Astrocyte (in vitro differentiated cells and primary cell): ENCODE data around the gene PHF13. TPM values are rescaled to one million over a fixed set of nuclear protein-coding genes. Genes with fewer than 3 reads are reported as not detected.

Source experiments
- DNase-seq: peaks from one replicate; pipeline ENCODE4 v3.0.0-alpha.2; 2010; ENCODE audit warnings: low read depth
- FAIRE-seq: peaks from 2 replicates; lab custom pipeline; 2011; peaks lifted over from hg19 to GRCh38; lab: Jason Lieb, UNC
- H2AFZ ChIP-seq: 2 replicates; pipeline ENCODE4 v1.6.0; 2012; ENCODE audit warnings: low read depth, low read length, inconsistent platforms
- H3K27ac ChIP-seq: 2 replicates; pipeline ENCODE4 v1.5.1; 2011; ENCODE audit warnings: low read depth, low read length, inconsistent platforms
- H3K27me3 ChIP-seq: 2 replicates; pipeline ENCODE4 v1.6.0; 2011; ENCODE audit warnings: low read length, inconsistent platforms; ENCODE audit not compliant: insufficient read depth
- H3K36me3 ChIP-seq: 2 replicates; pipeline ENCODE4 v1.5.1; 2011; ENCODE audit warnings: low read length, inconsistent platforms; ENCODE audit not compliant: insufficient read depth
- H3K4me1 ChIP-seq: 2 replicates; pipeline ENCODE4 v1.5.1; 2011; ENCODE audit warnings: low read length, inconsistent platforms; ENCODE audit not compliant: insufficient read depth
- H3K4me2 ChIP-seq: 2 replicates; pipeline ENCODE4 v1.6.0; 2012; ENCODE audit warnings: low read length, inconsistent platforms
- H3K4me3 ChIP-seq: 2 replicates; pipeline ENCODE4 v1.5.1; 2011; ENCODE audit warnings: low read depth, mild to moderate bottlenecking, low read length, inconsistent platforms; ENCODE audit not compliant: insufficient read depth
- H3K79me2 ChIP-seq: 2 replicates; pipeline ENCODE4 v1.6.0; 2012; ENCODE audit warnings: mild to moderate bottlenecking, low read length, inconsistent platforms; ENCODE audit not compliant: insufficient read depth
- H3K9ac ChIP-seq: 2 replicates; pipeline ENCODE4 v1.6.0; 2012; ENCODE audit warnings: mild to moderate bottlenecking, low read length, inconsistent platforms
- H3K9me3 ChIP-seq: 2 replicates; pipeline ENCODE4 v1.5.1; 2012; ENCODE audit warnings: low read depth, mild to moderate bottlenecking, low read length, inconsistent platforms; ENCODE audit not compliant: insufficient read depth
- H4K20me1 ChIP-seq: 2 replicates; pipeline ENCODE4 v1.6.0; 2012; ENCODE audit warnings: low read length, inconsistent platforms; ENCODE audit not compliant: insufficient read depth
- H3K27ac Mint-ChIP-seq: one replicate; pipeline ENCODE4 v1.8.0; 2021; ENCODE audit warnings: mild to moderate bottlenecking, mixed read lengths; ENCODE audit not compliant: unreplicated experiment
- H3K27me3 Mint-ChIP-seq: one replicate; pipeline ENCODE4 v1.8.0; 2021; ENCODE audit warnings: low read depth, mixed read lengths; ENCODE audit not compliant: unreplicated experiment
- H3K36me3 Mint-ChIP-seq: one replicate; pipeline ENCODE4 v1.8.0; 2021; ENCODE audit warnings: low read depth, mixed read lengths; ENCODE audit not compliant: unreplicated experiment
- H3K4me1 Mint-ChIP-seq: one replicate; pipeline ENCODE4 v1.8.0; 2021; ENCODE audit warnings: low read depth, mixed read lengths; ENCODE audit not compliant: unreplicated experiment
- H3K4me3 Mint-ChIP-seq: one replicate; pipeline ENCODE4 v1.8.0; 2021; ENCODE audit warnings: mild to moderate bottlenecking, moderate library complexity, mixed read lengths; ENCODE audit not compliant: unreplicated experiment
- H3K9me3 Mint-ChIP-seq: one replicate; pipeline ENCODE4 v1.8.0; 2021; ENCODE audit warnings: mild to moderate bottlenecking, mixed read lengths; ENCODE audit not compliant: unreplicated experiment
- EZH2 ChIP-seq: IDR thresholded peaks from 2 replicates; pipeline ENCODE4 v1.6.1; 2012; ENCODE audit warnings: mild to moderate bottlenecking, low read length, inconsistent platforms; ENCODE audit not compliant: insufficient read depth
- total RNA-seq: library from RNA; stranded (reverse); gene quantifications from 2 replicates; pipeline ENCODE4 v1.2.1, GENCODE V29; 2021
- TF ChIP-seq, protein P1 (sequence below): IDR thresholded peaks from 2 replicates; pipeline ENCODE4 v1.5.1; 2011; ENCODE audit warnings: low read depth, mild to moderate bottlenecking, inconsistent platforms, low read length, moderate library complexity; ENCODE audit not compliant: insufficient read depth

The PHF13 gene
- total RNA-seq, 1 donor from 2014 or later, result 23.7 TPM

GRCh38 chr1:6581561-6582305, 31.8 kb upstream of the PHF13 start:
- Mint-ChIP-seq H3K4me3 (peak overlapping the region; percentile 96), H3K9me3 (no peaks in the 10 kb centered on the region), H3K4me1 (peaks cover 25% of the 10 kb centered on the region), H3K27me3 (no peaks in the 10 kb centered on the region), H3K36me3 (peaks cover 3% of the 10 kb centered on the region), H3K27ac (peak overlapping the region; percentile 41)
- Histone ChIP-seq H3K4me1 (peaks cover 12% of the 10 kb centered on the region), H3K9ac (no peak overlapping the region), H3K9me3 (no peaks in the 10 kb centered on the region), H3K4me2 (peak overlapping the region; percentile 90), H4K20me1 (peaks cover 40% of the 10 kb centered on the region), H3K79me2 (peaks cover 32% of the 10 kb centered on the region), H3K4me3 (no peak overlapping the region), H3K27me3 (no peaks in the 10 kb centered on the region), H2AFZ (no peak overlapping the region), H3K36me3 (no peaks in the 10 kb centered on the region), H3K27ac (no peak overlapping the region)
- no peak for TF ChIP-seq EZH2
- TF ChIP-seq, protein P1, sequence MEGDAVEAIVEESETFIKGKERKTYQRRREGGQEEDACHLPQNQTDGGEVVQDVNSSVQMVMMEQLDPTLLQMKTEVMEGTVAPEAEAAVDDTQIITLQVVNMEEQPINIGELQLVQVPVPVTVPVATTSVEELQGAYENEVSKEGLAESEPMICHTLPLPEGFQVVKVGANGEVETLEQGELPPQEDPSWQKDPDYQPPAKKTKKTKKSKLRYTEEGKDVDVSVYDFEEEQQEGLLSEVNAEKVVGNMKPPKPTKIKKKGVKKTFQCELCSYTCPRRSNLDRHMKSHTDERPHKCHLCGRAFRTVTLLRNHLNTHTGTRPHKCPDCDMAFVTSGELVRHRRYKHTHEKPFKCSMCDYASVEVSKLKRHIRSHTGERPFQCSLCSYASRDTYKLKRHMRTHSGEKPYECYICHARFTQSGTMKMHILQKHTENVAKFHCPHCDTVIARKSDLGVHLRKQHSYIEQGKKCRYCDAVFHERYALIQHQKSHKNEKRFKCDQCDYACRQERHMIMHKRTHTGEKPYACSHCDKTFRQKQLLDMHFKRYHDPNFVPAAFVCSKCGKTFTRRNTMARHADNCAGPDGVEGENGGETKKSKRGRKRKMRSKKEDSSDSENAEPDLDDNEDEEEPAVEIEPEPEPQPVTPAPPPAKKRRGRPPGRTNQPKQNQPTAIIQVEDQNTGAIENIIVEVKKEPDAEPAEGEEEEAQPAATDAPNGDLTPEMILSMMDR, result no peak
- no peak for FAIRE-seq
- DNase-seq, result no peak

DNA sequence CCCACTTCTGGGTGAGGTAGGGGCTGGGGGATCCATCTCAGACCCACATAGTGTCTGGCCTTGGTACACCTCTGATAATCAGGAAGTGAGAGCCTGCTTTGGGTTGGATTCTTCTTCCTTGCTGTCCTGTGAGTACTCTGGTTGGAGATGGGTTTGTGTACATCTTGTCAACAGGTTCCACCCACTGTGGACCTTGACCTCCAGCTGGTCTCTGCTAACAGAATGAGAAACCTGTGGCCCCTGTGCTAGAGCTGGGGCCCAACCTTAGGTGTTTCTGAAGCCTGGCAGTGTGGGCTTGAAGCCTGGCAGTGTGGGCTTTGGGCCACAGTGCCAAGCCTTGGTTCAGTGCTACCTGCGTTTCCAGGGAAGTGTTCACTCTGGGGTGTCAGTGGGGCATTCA, 31.2 kb upstream of the PHF13 start:
- Mint-ChIP-seq H3K4me3 (no peak overlapping the region), H3K27me3 (no peaks in the 10 kb centered on the region), H3K4me1 (peaks cover 25% of the 10 kb centered on the region), H3K27ac (no peak overlapping the region), H3K36me3 (peaks cover 3% of the 10 kb centered on the region), H3K9me3 (no peaks in the 10 kb centered on the region)
- Histone ChIP-seq H3K4me3 (no peak overlapping the region), H3K4me2 (peak overlapping the region; percentile 6), H3K36me3 (no peaks in the 10 kb centered on the region), H3K27ac (no peak overlapping the region), H2AFZ (no peak overlapping the region), H3K9ac (no peak overlapping the region), H3K79me2 (peaks cover 32% of the 10 kb centered on the region), H3K27me3 (no peaks in the 10 kb centered on the region), H3K4me1 (peaks cover 12% of the 10 kb centered on the region), H4K20me1 (peaks cover 46% of the 10 kb centered on the region), H3K9me3 (no peaks in the 10 kb centered on the region)
- TF ChIP-seq EZH2, result no peak
- TF ChIP-seq, protein P1, result no peak
- FAIRE-seq (no peak), DNase-seq (no peak)
